Measurements from ENCODE around the gene TRIM52. TPM values are rescaled to one million over a fixed set of nuclear protein-coding genes. Genes with fewer than 3 reads are reported as not detected.

TRIM52 gene
- total and polyA plus RNA-seq, 9 of the 15 experiments (the other 6 are each of a cell fraction or from before 2014, with no cell fraction given), result 3.3 to 21.9 (median 13.5) TPM

DNA sequence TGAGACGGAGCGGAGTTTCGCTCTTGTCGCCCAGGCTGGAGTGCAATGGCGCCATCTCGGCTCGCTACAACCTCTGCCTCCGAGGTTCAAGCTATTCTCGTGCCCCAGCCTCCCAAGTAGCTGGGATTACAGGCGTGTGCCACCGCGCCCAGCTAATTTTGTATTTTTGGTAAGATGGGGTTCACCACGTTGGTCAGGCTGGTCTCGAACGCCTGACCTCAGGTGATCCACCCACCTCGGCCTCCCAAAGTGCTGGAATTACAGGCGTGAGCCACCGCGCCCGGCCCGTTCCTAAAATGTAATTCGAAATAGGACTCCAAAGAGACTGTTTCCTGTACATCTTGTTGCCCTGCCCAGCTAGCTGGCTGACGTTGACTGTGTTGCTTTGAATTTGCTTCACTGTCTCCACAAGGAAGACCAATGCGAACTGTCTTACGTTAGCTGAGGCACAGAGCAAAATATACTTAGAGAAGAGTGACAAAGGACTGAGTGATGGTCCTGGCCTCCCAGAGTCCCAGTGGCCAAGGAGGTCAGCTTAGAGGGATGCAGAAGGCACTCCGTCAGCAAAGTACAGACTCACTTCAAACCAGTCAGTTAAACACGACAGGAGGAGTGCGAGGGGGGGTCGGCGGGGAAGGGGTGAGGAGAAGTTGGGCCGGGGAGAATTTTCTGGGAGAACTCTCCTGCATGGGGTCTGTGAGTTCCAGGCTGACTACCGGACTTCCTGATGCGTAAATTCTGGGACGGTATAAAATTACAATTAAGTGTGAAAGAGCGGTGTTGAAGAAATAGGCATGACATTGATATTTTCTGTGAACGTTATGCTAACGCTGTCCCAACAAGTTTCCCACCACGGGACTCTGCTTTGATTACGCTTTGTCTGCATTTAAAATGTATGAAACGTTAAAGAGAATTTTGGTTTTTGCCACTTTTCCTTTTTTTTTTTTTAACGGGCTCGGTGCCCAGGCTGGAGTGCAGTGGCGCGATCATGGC, 44.6 kb downstream of the TRIM52 start (continued):
- TF ChIP-seq KDM4B (IDR thresholded peaks at IDR 0.05; ENCODE audit: borderline replicate concordance in 2 of 2, low read depth in 1 of 2) (no peak; a peak in 1 of 4 replicates), MECOM (CRISPR knock-in tag; IDR thresholded peaks at IDR 0.05) (no peak), NBN (IDR thresholded peaks at IDR 0.05; ENCODE audit: low read depth) (peak; percentile 92), NFYB (IDR thresholded peaks at IDR 0.05; ENCODE audit: extremely low read depth, insufficient read length) (no peak), ZNF165 (CRISPR knock-in tag; IDR thresholded peaks at IDR 0.05; ENCODE audit: borderline replicate concordance) (no peak), POLR2H (tag; IDR thresholded peaks at IDR 0.05; ENCODE audit: low read depth) (no peak), ARNT (IDR thresholded peaks at IDR 0.05) (peak in 1 of 2 experiments; percentile 75; a peak in 2 of 4 replicates), CTBP1 (IDR thresholded peaks at IDR 0.05; ENCODE audit: borderline replicate concordance) (peak; percentile 81), SPI1 (IDR thresholded peaks at IDR 0.05; ENCODE audit: borderline replicate concordance, low read depth, low read length) (no peak), TBP (optimal IDR thresholded peaks at IDR 0.05; ENCODE audit: low read depth, low read length) (peak; percentile 96), ESRRB (CRISPR knock-in tag; IDR thresholded peaks at IDR 0.05; ENCODE audit: borderline replicate concordance) (no peak), CREB1 (IDR thresholded peaks at IDR 0.05) (peak; percentile 5; the same call in 1 of the 2 replicates), CREB1 (CRISPR knock-in tag; IDR thresholded peaks at IDR 0.05) (peak; percentile 21; the same call in 1 of the 2 replicates), RAD21 (CRISPR knock-in tag; conservative IDR thresholded peaks at IDR 0.05 in 1 of 2, IDR thresholded peaks at IDR 0.05 in 1 of 2) (no peak), HEY1 (CRISPR knock-in tag; IDR thresholded peaks at IDR 0.05; ENCODE audit: borderline replicate concordance) (no peak), SP2 (IDR thresholded peaks at IDR 0.05; ENCODE audit: extremely low read depth, low read depth, low read length, poor library complexity, severe bottlenecking) (no peak), SAFB (IDR thresholded peaks at IDR 0.05; ENCODE audit: borderline replicate concordance, low read depth, low read length) (no peak), IFI16 (CRISPR knock-in tag; IDR thresholded peaks at IDR 0.05) (no peak), SAP30 (IDR thresholded peaks at IDR 0.05; ENCODE audit: borderline replicate concordance, insufficient read depth, low read depth, low read length, poor library complexity, severe bottlenecking) (no peak), PYGO2 (tag; IDR thresholded peaks at IDR 0.05) (no peak), TCF3 (CRISPR knock-in tag; IDR thresholded peaks at IDR 0.05) (no peak), TOE1 (IDR thresholded peaks at IDR 0.05; ENCODE audit: borderline replicate concordance) (no peak), TOE1 (CRISPR knock-in tag; IDR thresholded peaks at IDR 0.05; ENCODE audit: borderline replicate concordance, low read depth) (no peak), KLF1 (tag; IDR thresholded peaks at IDR 0.05) (no peak), PATZ1 (CRISPR knock-in tag; IDR thresholded peaks at IDR 0.05; ENCODE audit: borderline replicate concordance) (no peak)
- TF ChIP-seq, protein P1, sequence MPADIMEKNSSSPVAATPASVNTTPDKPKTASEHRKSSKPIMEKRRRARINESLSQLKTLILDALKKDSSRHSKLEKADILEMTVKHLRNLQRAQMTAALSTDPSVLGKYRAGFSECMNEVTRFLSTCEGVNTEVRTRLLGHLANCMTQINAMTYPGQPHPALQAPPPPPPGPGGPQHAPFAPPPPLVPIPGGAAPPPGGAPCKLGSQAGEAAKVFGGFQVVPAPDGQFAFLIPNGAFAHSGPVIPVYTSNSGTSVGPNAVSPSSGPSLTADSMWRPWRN (IDR thresholded peaks at IDR 0.05; ENCODE audit: low read depth), result no peak
